Osteocyte (in vitro differentiated cells): ENCODE results near the gene VSIG8. TPM values are rescaled to one million over a fixed set of nuclear protein-coding genes. Genes with fewer than 3 reads are reported as not detected.

Source experiments
- DNase-seq: peaks from one replicate; pipeline ENCODE4 v3.0.0; 2021; ENCODE audit warnings: mixed read lengths; ENCODE audit not compliant: unreplicated experiment; ENCODE audit errors: extremely low spot score
- H3K27ac Mint-ChIP-seq: one replicate; pipeline ENCODE4 v1.8.0; 2021; ENCODE audit warnings: mild to moderate bottlenecking, mixed read lengths; ENCODE audit not compliant: unreplicated experiment
- H3K27me3 Mint-ChIP-seq: one replicate; pipeline ENCODE4 v1.8.0; 2021; ENCODE audit warnings: mixed read lengths; ENCODE audit not compliant: unreplicated experiment
- H3K36me3 Mint-ChIP-seq: one replicate; pipeline ENCODE4 v1.8.0; 2021; ENCODE audit warnings: mixed read lengths; ENCODE audit not compliant: unreplicated experiment
- H3K4me1 Mint-ChIP-seq: one replicate; pipeline ENCODE4 v1.8.0; 2021; ENCODE audit warnings: mixed read lengths; ENCODE audit not compliant: unreplicated experiment
- H3K4me3 Mint-ChIP-seq: one replicate; pipeline ENCODE4 v1.8.0; 2021; ENCODE audit warnings: mild to moderate bottlenecking, moderate library complexity, mixed read lengths; ENCODE audit not compliant: unreplicated experiment
- H3K9me3 Mint-ChIP-seq: one replicate; pipeline ENCODE4 v1.8.0; 2021; ENCODE audit warnings: mixed read lengths; ENCODE audit not compliant: unreplicated experiment
- CTCF ChIP-seq: fragments of 200-600 bp; sonication (generic); IDR thresholded peaks from 2 replicates; pipeline ENCODE4 v1.5.0; 2021; ENCODE audit warnings: antibody characterized with exemption, mild to moderate bottlenecking, moderate library complexity
- total RNA-seq: library from RNA; stranded (reverse); gene quantifications from 2 replicates; pipeline ENCODE4 v1.2.1, GENCODE V29; 2021

VSIG8 gene
- total RNA-seq, 1 donor from 2014 or later, result not detected

- no peaks in the 10 kb centered on the region for H3K9me3 Mint-ChIP-seq
Observed at GRCh38 chr1:159859767-159860322, 2.6 kb downstream of the VSIG8 start.

GRCh38 chr1:159857889-159858288 lies 4.6 kb downstream of the VSIG8 start:
- DNase-seq, result no peak
- Mint-ChIP-seq H3K9me3 (no peaks in the 10 kb centered on the region), H3K27ac (no peak overlapping the region), H3K36me3 (no peaks in the 10 kb centered on the region), H3K27me3 (no peaks in the 10 kb centered on the region), H3K4me1 (peaks cover 16% of the 10 kb centered on the region), H3K4me3 (no peak overlapping the region)
- no peak for TF ChIP-seq CTCF

More at GRCh38 chr1:159859767-159860322, 2.6 kb downstream of the VSIG8 start:
- no peak for TF ChIP-seq CTCF
- H3K27ac Mint-ChIP-seq, result no peak overlapping the region
- no peak for DNase-seq
- no peak overlapping the region for H3K4me3 Mint-ChIP-seq
- H3K36me3 Mint-ChIP-seq, result no peaks in the 10 kb centered on the region
- H3K4me1 Mint-ChIP-seq, result peaks cover 5% of the 10 kb centered on the region
- no peaks in the 10 kb centered on the region for H3K27me3 Mint-ChIP-seq

GRCh38 chr1:159856576-159856975 lies 5.9 kb downstream of the VSIG8 start:
- Mint-ChIP-seq H3K27ac (no peak overlapping the region), H3K4me3 (no peak overlapping the region)

GRCh38 chr1:159855709-159856108 lies 6.7 kb downstream of the VSIG8 start:
- TF ChIP-seq CTCF, result no peak
- Mint-ChIP-seq H3K9me3 (no peaks in the 10 kb centered on the region), H3K36me3 (no peaks in the 10 kb centered on the region), H3K4me3 (no peak overlapping the region), H3K27ac (no peak overlapping the region), H3K27me3 (no peaks in the 10 kb centered on the region), H3K4me1 (peaks cover 16% of the 10 kb centered on the region)
- DNase-seq, result no peak

More at GRCh38 chr1:159856576-159856975, 5.9 kb downstream of the VSIG8 start:
- peaks cover 16% of the 10 kb centered on the region for H3K4me1 Mint-ChIP-seq
- no peaks in the 10 kb centered on the region for H3K27me3 Mint-ChIP-seq
- no peak for TF ChIP-seq CTCF
- DNase-seq, result no peak
- no peaks in the 10 kb centered on the region for H3K9me3 Mint-ChIP-seq
- H3K36me3 Mint-ChIP-seq, result no peaks in the 10 kb centered on the region

- DNase-seq, result no peak
- Mint-ChIP-seq H3K27ac (peak overlapping the region; percentile 44), H3K36me3 (no peaks in the 10 kb centered on the region), H3K4me3 (peak overlapping the region; percentile 86), H3K27me3 (no peaks in the 10 kb centered on the region), H3K4me1 (peaks cover 20% of the 10 kb centered on the region), H3K9me3 (no peaks in the 10 kb centered on the region)
- no peak for TF ChIP-seq CTCF
Observed at GRCh38 chr1:159854693-159855192, 7.7 kb downstream of the VSIG8 start.
